ENCODE data around the gene WNT9B. TPM values are rescaled to one million over a fixed set of nuclear protein-coding genes. Genes with fewer than 3 reads are reported as not detected.
A peak's percentile ranks its signal among the peaks of the same experiment; 100 is the strongest.
"Not testable (repeated sequence)": the region's sequence is repeated elsewhere in the genome, so short reads cannot be mapped to it uniquely, and the experiment has no call there.

Gene WNT9B
- total and polyA plus RNA-seq, 2 donors = 0.02 to 0.05 TPM

- 73% methylated on average over 4 of the region's 4 CpGs for WGBS
- DNase-seq (ENCODE audit: low read depth in 6 of 9, low spot score in 9 of 9); H3K4me3 ChIP-seq (ENCODE audit: low read length in 2 of 2); H3K27ac ChIP-seq (ENCODE audit: low read depth in 1 of 2, low read length in 1 of 2); H3K36me3 ChIP-seq (ENCODE audit: control insufficient read depth in 2 of 2, insufficient read depth in 2 of 2, low read length in 1 of 2); H3K27me3 ChIP-seq (ENCODE audit: control insufficient read depth in 2 of 2, insufficient read depth in 1 of 2, low read length in 1 of 2); H3K4me1 ChIP-seq (ENCODE audit: control insufficient read depth in 2 of 2, insufficient read depth in 2 of 2, low read length in 2 of 2); H3K9me3 ChIP-seq (ENCODE audit: control insufficient read depth in 2 of 2, insufficient read depth in 1 of 2, low read length in 1 of 2): not testable (repeated sequence)
Observed at GRCh38 chr17:46921962-46922361, 70.6 kb downstream of the WNT9B start.

DNA sequence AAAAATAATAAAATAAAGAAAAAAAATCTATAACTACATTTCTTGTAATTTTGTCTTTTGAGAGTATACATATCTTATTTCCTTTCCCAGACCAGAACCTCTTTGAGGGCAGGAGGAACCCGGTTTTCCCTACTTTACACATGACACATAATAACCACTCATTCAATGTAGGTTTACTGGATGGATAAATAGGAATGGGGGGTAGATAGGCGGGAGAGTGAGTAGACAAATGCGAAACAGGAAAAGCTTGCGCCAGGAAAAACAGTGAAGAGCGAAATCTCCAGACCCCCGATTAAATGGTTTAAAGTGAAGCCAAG, 71.1 kb downstream of the WNT9B start:
- Histone ChIP-seq H3K36me3 (ENCODE audit: control insufficient read depth in 2 of 2, insufficient read depth in 2 of 2, low read length in 1 of 2) (peaks cover 0 to 2% of the 10 kb centered on the region in 2 donors), H3K9me3 (ENCODE audit: control insufficient read depth in 2 of 2, insufficient read depth in 1 of 2, low read length in 1 of 2) (no peaks in the 10 kb centered on the region), H3K4me1 (ENCODE audit: control insufficient read depth in 2 of 2, insufficient read depth in 2 of 2, low read length in 2 of 2) (peaks cover 2 to 9% of the 10 kb centered on the region in 2 donors), H3K27me3 (ENCODE audit: control insufficient read depth in 2 of 2, insufficient read depth in 1 of 2, low read length in 1 of 2) (no peaks in the 10 kb centered on the region), H3K27ac (ENCODE audit: low read depth in 1 of 2, low read length in 1 of 2) (peak overlapping the region; percentile 91 to 97), H3K4me3 (ENCODE audit: low read length in 2 of 2) (peak overlapping the region; percentile 72 to 93)
- DNase-seq (ENCODE audit: low read depth in 6 of 9, low spot score in 9 of 9) = no peak
- WGBS = under 1% methylated on average over 6 of the region's 6 CpGs

- H3K27ac ChIP-seq (ENCODE audit: low read depth in 1 of 2, low read length in 1 of 2) = peak within 1 kb of the TSS; percentile 91 to 97
- H3K4me1 ChIP-seq (ENCODE audit: control insufficient read depth in 2 of 2, insufficient read depth in 2 of 2, low read length in 2 of 2) = peaks cover 2 to 11% of the 10 kb centered on the region in 2 donors
- no peaks in the 10 kb centered on the region for H3K27me3 ChIP-seq (ENCODE audit: control insufficient read depth in 2 of 2, insufficient read depth in 1 of 2, low read length in 1 of 2)
- H3K36me3 ChIP-seq (ENCODE audit: control insufficient read depth in 2 of 2, insufficient read depth in 2 of 2, low read length in 1 of 2) = peaks cover 0 to 2% of the 10 kb centered on the region in 2 donors
- no peaks in the 10 kb centered on the region for H3K9me3 ChIP-seq (ENCODE audit: control insufficient read depth in 2 of 2, insufficient read depth in 1 of 2, low read length in 1 of 2)
- H3K4me3 ChIP-seq (ENCODE audit: low read length in 2 of 2) = peak within 1 kb of the TSS; percentile 72 to 93
- DNase-seq (ENCODE audit: low read depth in 6 of 9, low spot score in 9 of 9) = peak; percentile 84 to 95 (median 88)
- WGBS = under 1% methylated on average over 52 of the region's 52 CpGs
Observed at GRCh38 chr17:46922804-46923635, 71.6 kb downstream of the WNT9B start, which contains the start of gene GOSR2. Gene GOSR2, plus strand, starts transcription at chr17:46923160. Its CDS starts 33 bp downstream, at chr17:46923193.

GRCh38 chr17:46925185-46925868, 73.9 kb downstream of the WNT9B start:
- Histone ChIP-seq H3K9me3 (ENCODE audit: control insufficient read depth in 2 of 2, insufficient read depth in 1 of 2, low read length in 1 of 2) (no peaks in the 10 kb centered on the region), H3K4me3 (ENCODE audit: low read length in 2 of 2) (no peak overlapping the region), H3K4me1 (ENCODE audit: control insufficient read depth in 2 of 2, insufficient read depth in 2 of 2, low read length in 2 of 2) (peaks cover 2 to 11% of the 10 kb centered on the region in 2 donors), H3K27me3 (ENCODE audit: control insufficient read depth in 2 of 2, insufficient read depth in 1 of 2, low read length in 1 of 2) (no peaks in the 10 kb centered on the region), H3K27ac (ENCODE audit: low read depth in 1 of 2, low read length in 1 of 2) (no peak overlapping the region), H3K36me3 (ENCODE audit: control insufficient read depth in 2 of 2, insufficient read depth in 2 of 2, low read length in 1 of 2) (peaks cover 9 to 15% of the 10 kb centered on the region in 2 donors)
- DNase-seq (ENCODE audit: low read depth in 6 of 9, low spot score in 9 of 9) = no peak
- WGBS = 96% methylated on average over 5 of the region's 5 CpGs

GRCh38 chr17:46928467-46929261, 77.3 kb downstream of the WNT9B start:
- H3K4me1 ChIP-seq (ENCODE audit: control insufficient read depth in 2 of 2, insufficient read depth in 2 of 2, low read length in 2 of 2) = peaks cover 0 to 6% of the 10 kb centered on the region in 2 donors
- 96% methylated on average over 10 of the region's 10 CpGs for WGBS
- no peaks in the 10 kb centered on the region for H3K27me3 ChIP-seq (ENCODE audit: control insufficient read depth in 2 of 2, insufficient read depth in 1 of 2, low read length in 1 of 2)
- no peaks in the 10 kb centered on the region for H3K9me3 ChIP-seq (ENCODE audit: control insufficient read depth in 2 of 2, insufficient read depth in 1 of 2, low read length in 1 of 2)
- no peak for DNase-seq (ENCODE audit: low read depth in 6 of 9, low spot score in 9 of 9)
- no peak overlapping the region for H3K4me3 ChIP-seq (ENCODE audit: low read length in 2 of 2)
- no peak overlapping the region for H3K27ac ChIP-seq (ENCODE audit: low read depth in 1 of 2, low read length in 1 of 2)
- H3K36me3 ChIP-seq (ENCODE audit: control insufficient read depth in 2 of 2, insufficient read depth in 2 of 2, low read length in 1 of 2) = peaks cover 36 to 45% of the 10 kb centered on the region in 2 donors

DNA sequence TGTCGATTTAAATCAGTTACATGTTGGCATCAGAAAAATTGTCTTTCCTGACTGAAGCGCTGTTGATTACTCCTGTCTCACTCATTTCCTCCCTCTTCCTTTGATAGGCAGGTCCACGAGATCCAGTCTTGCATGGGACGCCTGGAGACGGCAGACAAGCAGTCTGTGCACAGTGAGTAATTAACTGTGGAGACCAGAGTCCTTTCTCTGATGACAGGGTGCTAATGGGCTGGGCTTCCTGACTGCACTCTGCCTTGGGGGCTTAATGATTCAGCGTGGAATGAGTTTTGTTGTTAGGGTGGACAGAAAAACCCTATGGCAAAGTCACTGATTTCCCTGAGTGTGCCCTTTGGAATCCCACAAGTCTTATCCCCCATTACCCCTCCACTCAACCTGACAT, 78.0 kb downstream of the WNT9B start:
- peaks cover 44 to 53% of the 10 kb centered on the region in 2 donors for H3K36me3 ChIP-seq (ENCODE audit: control insufficient read depth in 2 of 2, insufficient read depth in 2 of 2, low read length in 1 of 2)
- 95% methylated on average over 6 of the region's 6 CpGs for WGBS
- no peak overlapping the region for H3K4me3 ChIP-seq (ENCODE audit: low read length in 2 of 2)
- no peaks in the 10 kb centered on the region for H3K27me3 ChIP-seq (ENCODE audit: control insufficient read depth in 2 of 2, insufficient read depth in 1 of 2, low read length in 1 of 2)
- no peak overlapping the region for H3K27ac ChIP-seq (ENCODE audit: low read depth in 1 of 2, low read length in 1 of 2)
- no peak for DNase-seq (ENCODE audit: low read depth in 6 of 9, low spot score in 9 of 9)
- no peaks in the 10 kb centered on the region for H3K9me3 ChIP-seq (ENCODE audit: control insufficient read depth in 2 of 2, insufficient read depth in 1 of 2, low read length in 1 of 2)
- peaks cover 0 to 4% of the 10 kb centered on the region in 2 donors for H3K4me1 ChIP-seq (ENCODE audit: control insufficient read depth in 2 of 2, insufficient read depth in 2 of 2, low read length in 2 of 2)

DNA sequence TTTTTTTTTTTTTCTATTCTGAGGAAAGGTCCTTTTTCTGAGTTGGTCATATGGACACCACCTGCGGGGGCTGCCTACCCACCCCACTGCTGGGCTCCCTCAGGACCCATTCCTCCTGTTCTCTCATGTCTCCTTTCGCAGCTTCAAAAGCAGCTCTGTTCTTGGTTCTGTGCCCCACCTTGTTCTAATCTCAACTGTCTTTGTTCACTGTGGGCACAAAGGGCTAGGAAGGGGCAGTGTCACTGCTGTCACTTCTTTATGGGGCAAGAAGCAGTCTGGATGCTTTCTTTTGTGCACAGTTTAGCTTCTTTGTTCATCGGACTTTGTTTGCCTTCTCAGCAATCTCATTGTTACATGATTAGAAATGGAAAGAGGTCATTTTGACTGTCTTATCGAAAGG, 78.7 kb downstream of the WNT9B start:
- H3K4me3 ChIP-seq (ENCODE audit: low read length in 2 of 2) = no peak overlapping the region
- H3K9me3 ChIP-seq (ENCODE audit: control insufficient read depth in 2 of 2, insufficient read depth in 1 of 2, low read length in 1 of 2) = no peaks in the 10 kb centered on the region
- WGBS = 99% methylated on average over 4 of the region's 4 CpGs
- H3K36me3 ChIP-seq (ENCODE audit: control insufficient read depth in 2 of 2, insufficient read depth in 2 of 2, low read length in 1 of 2) = peaks cover 50 to 59% of the 10 kb centered on the region in 2 donors
- no peak overlapping the region for H3K27ac ChIP-seq (ENCODE audit: low read depth in 1 of 2, low read length in 1 of 2)
- no peak for DNase-seq (ENCODE audit: low read depth in 6 of 9, low spot score in 9 of 9)
- peaks cover 0 to 4% of the 10 kb centered on the region in 2 donors for H3K4me1 ChIP-seq (ENCODE audit: control insufficient read depth in 2 of 2, insufficient read depth in 2 of 2, low read length in 2 of 2)
- no peaks in the 10 kb centered on the region for H3K27me3 ChIP-seq (ENCODE audit: control insufficient read depth in 2 of 2, insufficient read depth in 1 of 2, low read length in 1 of 2)

- DNase-seq (ENCODE audit: low read depth in 6 of 9, low spot score in 9 of 9) = no peak
- 97% methylated on average over 4 of the region's 4 CpGs for WGBS
- Histone ChIP-seq H3K4me1 (ENCODE audit: control insufficient read depth in 2 of 2, insufficient read depth in 2 of 2, low read length in 2 of 2) (peaks cover 0 to 4% of the 10 kb centered on the region in 2 donors), H3K27me3 (ENCODE audit: control insufficient read depth in 2 of 2, insufficient read depth in 1 of 2, low read length in 1 of 2) (no peaks in the 10 kb centered on the region), H3K4me3 (ENCODE audit: low read length in 2 of 2) (no peak overlapping the region), H3K27ac (ENCODE audit: low read depth in 1 of 2, low read length in 1 of 2) (no peak overlapping the region), H3K9me3 (ENCODE audit: control insufficient read depth in 2 of 2, insufficient read depth in 1 of 2, low read length in 1 of 2) (no peaks in the 10 kb centered on the region), H3K36me3 (ENCODE audit: control insufficient read depth in 2 of 2, insufficient read depth in 2 of 2, low read length in 1 of 2) (peaks cover 64 to 72% of the 10 kb centered on the region in 2 donors)
Observed at GRCh38 chr17:46931596-46931995, 80.2 kb downstream of the WNT9B start.

All from thymus (tissue), 11 donors.